K562 (cell line): Measurements from ENCODE around the gene SDHAF3. TPM values are rescaled to one million over a fixed set of nuclear protein-coding genes. Genes with fewer than 3 reads are reported as not detected.
A peak's percentile ranks its signal among the peaks of the same experiment; 100 is the strongest.

Experiments
- ATAC-seq: fragments of 200-7000 bp; cut with Tn5 transposase; 3 replicates; pipeline ENCODE4 v1.9.1; 2020; ENCODE audit warnings: moderate library complexity
- BruUV-seq: library from RNA; stranded (reverse); fragments of 400-500 nt; replicated peaks from 2 replicates; lab custom pipeline; 2021; lab: Mats Ljungman, UMichigan
- CTCF ChIA-PET: fragments of 300-600 bp; formaldehyde crosslinking; extraction: SDS; loops from one replicate; lab custom pipeline; 2021; ENCODE audit warnings: low intra/inter-chr PET ratio; lab: Yijun Ruan, JAX
- POLR2A ChIA-PET: fragments of 300-600, 350-650 bp; sonication (Branson Sonifier 250); formaldehyde crosslinking; extraction: SDS; loops from one replicate; lab custom pipeline; 2021; ENCODE audit warnings: antibody characterized with exemption, inconsistent platforms; lab: Yijun Ruan, JAX
- DNase-seq, 4 experiments: peaks; one replicate each; pipeline versions ENCODE4 v3.0.0 to v3.0.0-alpha.2; 2011 to 2018; ENCODE audit warnings: low spot score in 3 of 4, mixed read lengths in 3 of 4; ENCODE audit errors: extremely low read depth in 1 of 4
- FAIRE-seq: peaks from 2 replicates; lab custom pipeline; 2011; peaks lifted over from hg19 to GRCh38; lab: Jason Lieb, UNC
- H2AFZ ChIP-seq: 2 replicates; pipeline ENCODE4 v1.6.0; 2011; ENCODE audit warnings: low read depth, low read length, control low read depth, inconsistent platforms
- H3K27ac ChIP-seq: fragments of 200-600 bp; 3 replicates; pipeline ENCODE4 v1.8.0; 2011; ENCODE audit warnings: low read depth, mild to moderate bottlenecking, control low read depth, inconsistent platforms, low read length, moderate library complexity, mixed read lengths; ENCODE audit errors: extremely low read depth
- H3K27me3 ChIP-seq, 2 experiments: fragments of 300-600 bp in 1 of 2; 2 replicates in 1 of 2; 3 replicates in 1 of 2; pipeline versions ENCODE4 v1.6.0 to v1.8.0; 2011; ENCODE audit warnings: inconsistent platforms in 2 of 2, low read length in 2 of 2, mild to moderate bottlenecking in 1 of 2, mixed read lengths in 1 of 2, moderate library complexity in 1 of 2; ENCODE audit not compliant: control insufficient read depth in 2 of 2, insufficient read depth in 2 of 2
- H3K36me3 ChIP-seq: fragments of 300-600 bp; 3 replicates; pipeline ENCODE4 v1.8.0; 2011; ENCODE audit warnings: mild to moderate bottlenecking, low read length, inconsistent platforms; ENCODE audit not compliant: control insufficient read depth, insufficient read depth
- H3K4me1 ChIP-seq, 2 experiments: fragments of 200-600 bp in 1 of 2; replicated peaks in 1 of 2; 2 replicates in 1 of 2; 3 replicates in 1 of 2; pipeline versions ENCODE4 v1.5.1 to v1.8.0; 2011; ENCODE audit warnings: inconsistent platforms in 2 of 2, low read length in 2 of 2, mild to moderate bottlenecking in 1 of 2, mixed read lengths in 1 of 2, moderate library complexity in 1 of 2; ENCODE audit not compliant: control insufficient read depth in 2 of 2, insufficient read depth in 2 of 2
- H3K4me2 ChIP-seq: 2 replicates; pipeline ENCODE4 v1.6.1; 2011; ENCODE audit warnings: low read length, control low read depth, inconsistent platforms, mixed read lengths; ENCODE audit not compliant: insufficient read depth
- H3K4me3 ChIP-seq: fragments of 200-600 bp; sonication (generic), shearing (Covaris generic); 2 replicates; pipeline ENCODE4 v1.5.1; 2016; ENCODE audit warnings: control low read depth, inconsistent platforms
- H3K79me2 ChIP-seq: fragments of 200-600 bp; 3 replicates; pipeline ENCODE4 v1.8.0; 2011; ENCODE audit warnings: low read length, inconsistent platforms; ENCODE audit not compliant: control insufficient read depth, insufficient read depth
- H3K9ac ChIP-seq, 2 experiments: 2 replicates each; pipeline versions ENCODE4 v1.6.0 to v1.6.1; 2011; ENCODE audit warnings: low read depth in 2 of 2, low read length in 2 of 2, control low read depth in 1 of 2, inconsistent platforms in 1 of 2, mild to moderate bottlenecking in 1 of 2, mixed read lengths in 1 of 2; ENCODE audit not compliant: insufficient read depth in 1 of 2
- H3K9me1 ChIP-seq: one replicate; pipeline ENCODE4 v1.6.0; 2011; ENCODE audit warnings: inconsistent platforms, mild to moderate bottlenecking, low read length, moderate library complexity; ENCODE audit not compliant: control insufficient read depth, insufficient read depth
- H3K9me3 ChIP-seq: replicated peaks from 2 replicates; pipeline ENCODE4 v1.5.1; 2011; ENCODE audit warnings: low read depth, low read length, inconsistent platforms; ENCODE audit not compliant: control insufficient read depth, insufficient read depth
- H4K20me1 ChIP-seq: replicated peaks from 2 replicates; pipeline ENCODE4 v1.6.1; 2011; ENCODE audit warnings: low read length, inconsistent platforms, mixed read lengths; ENCODE audit not compliant: control insufficient read depth, insufficient read depth
- ARID2 ChIP-seq: fragments of 450-650 bp; IDR thresholded peaks from 2 replicates; pipeline ENCODE4 v1.6.1; 2017; ENCODE audit warnings: antibody characterized with exemption, mild to moderate bottlenecking
- ATF7 ChIP-seq: fragments of 450-650 bp; IDR thresholded peaks from 2 replicates; pipeline ENCODE4 v1.7.1; 2014; ENCODE audit warnings: mild to moderate bottlenecking, moderate library complexity
- LCOR ChIP-seq: sonication (generic); formaldehyde crosslinking; IDR thresholded peaks from 2 replicates; pipeline ENCODE4 v1.8.0; 2022; ENCODE audit warnings: mild to moderate bottlenecking, missing genetic modification reagents
- PBX2 ChIP-seq, 2 experiments: IDR thresholded peaks in 1 of 2; conservative IDR thresholded peaks in 1 of 2; 2 replicates each; pipeline ENCODE4 v1.6.1; 2016; ENCODE audit warnings: low read depth in 2 of 2, mild to moderate bottlenecking in 1 of 2, missing compliant biosample characterization in 1 of 2, missing genetic modification characterization in 1 of 2, moderate library complexity in 1 of 2
- PRDM10 ChIP-seq: fragments of 450-650 bp; IDR thresholded peaks from 2 replicates; pipeline ENCODE4 v1.6.1; 2018; ENCODE audit not compliant: partially characterized antibody
- SMC3 ChIP-seq: conservative IDR thresholded peaks from 2 replicates; pipeline ENCODE4 v1.6.1; 2011; ENCODE audit warnings: low read depth, low read length, improper control_type of control experiment; ENCODE audit not compliant: insufficient read depth
- TCF7L2 ChIP-seq: fragments of 150-350 bp; IDR thresholded peaks from 2 replicates; pipeline ENCODE4 v1.6.1; 2016; ENCODE audit warnings: low read depth, mild to moderate bottlenecking, low read length, moderate library complexity
- TFE3 ChIP-seq: fragments of 450-650 bp; formaldehyde crosslinking; IDR thresholded peaks from 2 replicates; pipeline ENCODE4 v1.4.0; 2020; ENCODE audit warnings: mild to moderate bottlenecking, mixed read lengths
- ZNF184 ChIP-seq: sonication (generic); formaldehyde crosslinking; IDR thresholded peaks from 2 replicates; pipeline ENCODE4 v1.5.0; 2020; ENCODE audit warnings: missing genetic modification reagents
- ZNF76 ChIP-seq: fragments of 250-450 bp; sonication (Bioruptor Pico); IDR thresholded peaks from 2 replicates; pipeline ENCODE4 v1.4.0; 2020; ENCODE audit warnings: mild to moderate bottlenecking, moderate library complexity, borderline replicate concordance
- WGBS: fragments of 100-300 bp; shearing (Covaris generic); methylation state at CpG from one replicate; pipeline ENCODE4 v1.1.6; 2016; ENCODE audit warnings: low coverage, mixed read lengths; ENCODE audit not compliant: insufficient coverage; ENCODE audit errors: missing lambda C conversion rate; 5-methylcytosine and 5-hydroxymethylcytosine counted together
- in situ Hi-C: fragments of 300-500 bp; cut with MboI; formaldehyde crosslinking; loops from 4 replicates; pipeline ENCODE4 v1.15.0; 2018; ENCODE audit warnings: inconsistent platforms, mixed read lengths
- intact Hi-C: fragments of 100-400 bp; cut with micrococcal nuclease; formaldehyde crosslinking; loops from 2 replicates; pipeline ENCODE4 v1.14.2; 2022
- polyA plus RNA-seq, 8 experiments: library from polyadenylated mRNA; depleted of rRNA in 4 of 8; stranded (reverse) in 5 of 8; unstranded in 3 of 8; fragments of >200 nt; fragmentation: Nextera tagmentation in 2 of 8; fragmentation: Illumina TruSeq in 1 of 8; extraction: Ambion mirVana in 2 of 8; extraction: Trizol in 1 of 8; gene quantifications; 2 replicates each; pipeline versions ENCODE4 v1.2.1 to v1.2.3, GENCODE V29; 2011 to 2014; ENCODE audit warnings: inconsistent platforms in 1 of 8, missing spikeins in 1 of 8
- total RNA-seq, 7 experiments: library from RNA; depleted of rRNA in 6 of 7; stranded (reverse); fragments of >200 nt in 6 of 7; fragmentation: Illumina TruSeq in 2 of 7; extraction: Trizol in 2 of 7; gene quantifications; 2 replicates each; pipeline versions ENCODE4 v1.2.1 to v1.2.3, GENCODE V29; 2011 to 2021; ENCODE audit warnings: low replicate concordance in 1 of 7

The SDHAF3 gene
- total and polyA plus RNA-seq, 9 of the 15 experiments (the other 6 are each of a cell fraction or from before 2014, with no cell fraction given): 51.5 to 403 (median 145) TPM

GRCh38 chr7:97096661-97097060 is 20.8 kb upstream of the SDHAF3 start (continued):
- TF ChIP-seq PBX2 (CRISPR knock-in tag; IDR thresholded peaks at IDR 0.05; ENCODE audit: low read depth) (no peak), PBX2 (tag; conservative IDR thresholded peaks at IDR 0.05; ENCODE audit: low read depth) (no peak)

- H3K27me3 ChIP-seq: no peaks in the 10 kb centered on the region; a peak in 1 of 5 replicates
- H3K27ac ChIP-seq: no peak overlapping the region
- no peaks in the 10 kb centered on the region for H3K9me1 ChIP-seq
- H3K4me1 ChIP-seq: no peaks in the 10 kb centered on the region; a peak in 1 of 5 replicates
- POLR2A ChIA-PET: interaction anchor here (0.7 to 1.0 kb wide), 3 partner anchors 13 to 171 kb away, joined by 3 to 5 read pairs (median 3); partner anchors contain the start of gene SDHAF3
- no peak overlapping the region for H3K9ac ChIP-seq
- 4% methylated on average over 8 of the region's 8 CpGs for WGBS
- no peaks in the 10 kb centered on the region for H4K20me1 ChIP-seq
- no peak overlapping the region for H3K4me3 ChIP-seq
- H2AFZ ChIP-seq: 0 out of 2 replicates have a peak overlapping the region, but pooled peaks have one; percentile 9
- no peaks in the 10 kb centered on the region for H3K79me2 ChIP-seq
- FAIRE-seq (peak; percentile 87), ATAC-seq (peak; percentile 100), DNase-seq (peak; percentile 79 to 92 (median 82))
- H3K4me2 ChIP-seq: peak overlapping the region; percentile 27; the same call in 1 of the 2 replicates
- 0 out of 2 replicates have a peak, but pooled peaks cover 3% of the 10 kb centered on the region for H3K9me3 ChIP-seq
- CTCF ChIA-PET: interaction anchor here (0.7 to 2.9 kb wide), 7 partner anchors 45 to 1306 kb away, joined by 3 to 34 read pairs (median 3); no protein-coding TSS in a partner anchor
- intact Hi-C loops: loop anchor here (1.0 to 5.0 kb wide), 5 partner anchors 75 to 908 kb away; no protein-coding TSS in a partner anchor
- no peaks in the 10 kb centered on the region for H3K36me3 ChIP-seq
- no TSS peak for BruUV-seq
- in situ Hi-C loops: loop anchor here (5.0 kb wide), 1 partner anchor 733 kb away; no protein-coding TSS in a partner anchor
- TF ChIP-seq TCF7L2: peak; percentile 51; the same call in 1 of the 2 replicates
- TF ChIP-seq ARID2: peak; percentile 84; the same call in 1 of the 2 replicates
- TF ChIP-seq ZNF76: no peak
- TF ChIP-seq LCOR (CRISPR knock-in tag): 0 out of 2 replicates have a peak, but pooled peaks have one; percentile 21
- peak; percentile 95 for TF ChIP-seq SMC3
- TF ChIP-seq TFE3 (CRISPR knock-in tag): no peak
- TF ChIP-seq ZNF184: no peak
- TF ChIP-seq ATF7: no peak
- TF ChIP-seq PRDM10: no peak
Measured at GRCh38 chr7:97104719-97105238, 12.7 kb upstream of the SDHAF3 start.
